HEK293T (cell line): ENCODE data around the gene TSPAN14.

Experiments
- ARNT ChIP-seq: fragments of 450-650 bp; IDR thresholded peaks from 2 replicates; pipeline ENCODE4 v1.6.1; 2017; ENCODE audit warnings: mild to moderate bottlenecking
- BHLHE40 ChIP-seq: fragments of 450-650 bp; IDR thresholded peaks from 2 replicates; pipeline ENCODE4 v1.6.1; 2016; ENCODE audit warnings: mild to moderate bottlenecking, moderate library complexity, borderline replicate concordance
- CTBP1 ChIP-seq: fragments of 450-650 bp; IDR thresholded peaks from 2 replicates; pipeline ENCODE4 v1.6.1; 2016; ENCODE audit warnings: borderline replicate concordance
- ELF4 ChIP-seq: fragments of 450-650 bp; IDR thresholded peaks from 2 replicates; pipeline ENCODE4 v1.6.1; 2017; ENCODE audit warnings: antibody characterized with exemption
- FOXA1 ChIP-seq: fragments of 450-650 bp; IDR thresholded peaks from 2 replicates; pipeline ENCODE4 v1.6.1; 2016; ENCODE audit warnings: mild to moderate bottlenecking
- FOXK2 ChIP-seq: fragments of 450-650 bp; IDR thresholded peaks from 2 replicates; pipeline ENCODE4 v1.6.1; 2016; ENCODE audit warnings: mild to moderate bottlenecking
- FOXM1 ChIP-seq: fragments of 450-650 bp; IDR thresholded peaks from 2 replicates; pipeline ENCODE4 v1.6.1; 2017; ENCODE audit warnings: mild to moderate bottlenecking, borderline replicate concordance
- HDGF ChIP-seq: fragments of 450-650 bp; IDR thresholded peaks from 2 replicates; pipeline ENCODE4 v1.6.1; 2017; ENCODE audit warnings: antibody characterized with exemption, borderline replicate concordance
- LEF1 ChIP-seq: fragments of 450-650 bp; IDR thresholded peaks from 2 replicates; pipeline ENCODE4 v1.6.1; 2017; ENCODE audit warnings: mild to moderate bottlenecking, borderline replicate concordance
- SP1 ChIP-seq: fragments of 450-650 bp; IDR thresholded peaks from 2 replicates; pipeline ENCODE4 v1.6.1; 2017
- TARDBP ChIP-seq: fragments of 450-650 bp; IDR thresholded peaks from 2 replicates; pipeline ENCODE4 v1.6.1; 2016

DNA sequence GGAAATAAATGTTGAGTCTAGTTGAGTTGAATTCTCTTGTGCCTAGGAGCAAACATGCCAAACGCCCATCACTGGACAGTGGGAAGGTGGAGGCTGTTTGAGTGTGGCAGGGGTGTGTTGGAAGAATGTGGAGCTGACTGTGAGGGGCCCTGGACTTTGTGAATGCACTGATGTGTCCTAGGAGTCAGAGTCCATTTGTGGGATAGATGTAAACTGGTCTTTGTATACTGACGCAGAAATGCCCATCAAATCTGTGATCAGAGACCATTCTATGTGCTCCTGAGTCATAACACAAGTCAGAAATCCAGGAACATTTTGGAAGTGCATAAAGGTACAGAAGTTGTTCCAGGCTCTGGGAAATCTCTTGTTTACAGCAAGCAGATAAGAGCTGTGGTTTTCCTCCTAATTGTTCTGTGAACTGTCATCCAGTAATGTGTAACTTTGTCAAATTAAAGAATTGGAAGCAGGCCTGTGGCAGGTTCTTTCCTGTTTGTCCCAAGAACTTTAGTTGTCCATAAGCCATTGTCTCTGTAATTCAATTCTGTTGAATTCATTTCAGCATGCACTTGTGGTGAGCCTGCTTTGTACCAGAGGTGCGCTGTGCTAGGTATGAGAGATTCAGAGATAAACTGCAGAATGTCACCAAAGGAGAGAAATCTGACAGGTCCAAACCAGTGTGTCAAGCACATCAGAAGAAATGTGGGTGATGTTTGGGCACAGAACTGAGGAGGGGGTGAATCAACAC, 38.2 kb upstream of the TSPAN14 start:
- TF ChIP-seq FOXA1 (no peak), BHLHE40 (no peak), FOXM1 (no peak), FOXK2 (no peak), CTBP1 (no peak), LEF1 (no peak), ELF4 (no peak), TARDBP (no peak), ARNT (no peak), HDGF (no peak), SP1 (no peak)
